H9 (cell line): ENCODE results near the gene EDAR. TPM values are rescaled to one million over a fixed set of nuclear protein-coding genes. Genes with fewer than 3 reads are reported as not detected.

ENCODE experiments used
- DNase-seq: peaks from one replicate; pipeline ENCODE4 v3.0.0-alpha.2; 2017
- H2AFZ ChIP-seq: one replicate; pipeline ENCODE4 v1.6.1; 2013; ENCODE audit warnings: mild to moderate bottlenecking, low read length, control low read depth, moderate library complexity
- H2AK5ac ChIP-seq: 2 replicates; pipeline ENCODE4 v1.6.1; 2013; ENCODE audit warnings: low read length, control low read depth, mixed read lengths; ENCODE audit not compliant: insufficient read length
- H2BK120ac ChIP-seq: one replicate; pipeline ENCODE4 v1.6.1; 2013; ENCODE audit warnings: low read depth, mild to moderate bottlenecking, low read length, control low read depth, inconsistent platforms; ENCODE audit not compliant: poor library complexity, severe bottlenecking
- H2BK12ac ChIP-seq: 2 replicates; pipeline ENCODE4 v1.6.1; 2013; ENCODE audit warnings: low read length, control low read depth, mixed read lengths, low read depth; ENCODE audit not compliant: insufficient read length
- H2BK15ac ChIP-seq: 2 replicates; pipeline ENCODE4 v1.6.1; 2013; ENCODE audit warnings: low read depth, low read length, control low read depth
- H2BK20ac ChIP-seq: one replicate; pipeline ENCODE4 v1.6.1; 2013; ENCODE audit warnings: low read depth, mild to moderate bottlenecking, low read length, control low read depth, inconsistent platforms; ENCODE audit not compliant: poor library complexity, severe bottlenecking
- H2BK5ac ChIP-seq: 2 replicates; pipeline ENCODE4 v1.6.1; 2013; ENCODE audit warnings: low read length, control low read depth, mixed read lengths; ENCODE audit not compliant: insufficient read length
- H3K14ac ChIP-seq: 2 replicates; pipeline ENCODE4 v1.6.1; 2013; ENCODE audit warnings: low read length, control low read depth; ENCODE audit not compliant: insufficient read depth
- H3K18ac ChIP-seq: 2 replicates; pipeline ENCODE4 v1.6.1; 2013; ENCODE audit warnings: low read depth, mild to moderate bottlenecking, mixed read lengths, low read length, control low read depth; ENCODE audit not compliant: insufficient read length
- H3K23ac ChIP-seq: 2 replicates; pipeline ENCODE4 v1.6.1; 2013; ENCODE audit warnings: low read length, control low read depth, mixed read lengths, low read depth; ENCODE audit not compliant: insufficient read length
- H3K23me2 ChIP-seq: 2 replicates; pipeline ENCODE4 v1.6.1; 2013; ENCODE audit warnings: low read depth, mild to moderate bottlenecking, mixed read lengths, low read length, control low read depth; ENCODE audit not compliant: insufficient read length, poor library complexity, severe bottlenecking
- H3K27ac ChIP-seq: 2 replicates; pipeline ENCODE4 v1.5.1; 2013; ENCODE audit warnings: low read length, control low read depth, mixed read lengths, low read depth; ENCODE audit not compliant: insufficient read length
- H3K27me3 ChIP-seq: 2 replicates; pipeline ENCODE4 v1.6.1; 2013; ENCODE audit warnings: low read length, control low read depth, inconsistent platforms; ENCODE audit not compliant: insufficient read depth
- H3K4ac ChIP-seq: 2 replicates; pipeline ENCODE4 v1.6.1; 2013; ENCODE audit warnings: low read depth, mild to moderate bottlenecking, control low read depth, inconsistent platforms, low read length, moderate library complexity
- H3K4me1 ChIP-seq: 2 replicates; pipeline ENCODE4 v1.6.1; 2013; ENCODE audit warnings: low read length, control low read depth, inconsistent platforms; ENCODE audit not compliant: insufficient read depth
- H3K4me2 ChIP-seq: 2 replicates; pipeline ENCODE4 v1.6.1; 2013; ENCODE audit warnings: low read length, control low read depth, mixed read lengths; ENCODE audit not compliant: insufficient read length, insufficient read depth
- H3K56ac ChIP-seq: 2 replicates; pipeline ENCODE4 v1.6.1; 2013; ENCODE audit warnings: low read depth, mild to moderate bottlenecking, mixed read lengths, low read length, control low read depth; ENCODE audit not compliant: insufficient read length
- H3K79me1 ChIP-seq: 2 replicates; pipeline ENCODE4 v1.6.1; 2013; ENCODE audit warnings: low read depth, mild to moderate bottlenecking, moderate library complexity, low read length, control low read depth, inconsistent platforms; ENCODE audit not compliant: insufficient read depth, poor library complexity, severe bottlenecking
- H3K79me2 ChIP-seq: 2 replicates; pipeline ENCODE4 v1.6.1; 2013; ENCODE audit warnings: low read length, control low read depth, inconsistent platforms; ENCODE audit not compliant: insufficient read depth
- H3K9ac ChIP-seq: 2 replicates; pipeline ENCODE4 v1.6.1; 2013; ENCODE audit warnings: low read length, control low read depth, mixed read lengths; ENCODE audit not compliant: insufficient read length; ENCODE audit errors: extremely low read depth
- H3K9me3 ChIP-seq: one replicate; pipeline ENCODE4 v1.6.1; 2013; ENCODE audit warnings: low read depth, low read length, inconsistent platforms; ENCODE audit not compliant: control insufficient read depth
- H3T11ph ChIP-seq: one replicate; pipeline ENCODE4 v1.6.1; 2013; ENCODE audit warnings: mild to moderate bottlenecking, low read length, control low read depth, inconsistent platforms
- H4K20me1 ChIP-seq: one replicate; pipeline ENCODE4 v1.6.1; 2013; ENCODE audit not compliant: control insufficient read depth, insufficient read length, insufficient read depth
- H4K5ac ChIP-seq: 2 replicates; pipeline ENCODE4 v1.6.1; 2013; ENCODE audit warnings: low read depth, mild to moderate bottlenecking, mixed read lengths, low read length, control low read depth; ENCODE audit not compliant: insufficient read length
- H4K8ac ChIP-seq: replicated peaks from 2 replicates; pipeline ENCODE4 v1.6.1; 2013; ENCODE audit warnings: low read length, control low read depth, mixed read lengths, low read depth; ENCODE audit not compliant: insufficient read length
- H4K91ac ChIP-seq: 2 replicates; pipeline ENCODE4 v1.6.1; 2013; ENCODE audit warnings: low read depth, mild to moderate bottlenecking, moderate library complexity, mixed read lengths, low read length, control low read depth; ENCODE audit not compliant: insufficient read length
- H3K27ac Mint-ChIP-seq, 3 experiments: 2 replicates in 2 of 3; 3 replicates in 1 of 3; pipeline ENCODE4 v1.8.0; 2020 to 2021; ENCODE audit warnings: mixed read lengths in 3 of 3, mild to moderate bottlenecking in 1 of 3, moderate library complexity in 1 of 3
- H3K27me3 Mint-ChIP-seq: 2 replicates; pipeline ENCODE4 v1.8.0; 2021; ENCODE audit warnings: low read depth, mild to moderate bottlenecking, moderate library complexity, mixed read lengths
- H3K36me3 Mint-ChIP-seq, 3 experiments: 2 replicates in 2 of 3; 3 replicates in 1 of 3; pipeline ENCODE4 v1.8.0; 2020 to 2021; ENCODE audit warnings: low read depth in 3 of 3, mixed read lengths in 3 of 3; ENCODE audit not compliant: insufficient read depth in 1 of 3
- H3K4me1 Mint-ChIP-seq, 2 experiments: 2 replicates each; pipeline ENCODE4 v1.8.0; 2020; ENCODE audit warnings: mixed read lengths in 2 of 2
- H3K4me3 Mint-ChIP-seq, 2 experiments: 2 replicates in 1 of 2; 3 replicates in 1 of 2; pipeline ENCODE4 v1.8.0; 2020 to 2021; ENCODE audit warnings: mild to moderate bottlenecking in 2 of 2, mixed read lengths in 2 of 2, moderate library complexity in 1 of 2
- H3K9me3 Mint-ChIP-seq, 2 experiments: 2 replicates in 1 of 2; 3 replicates in 1 of 2; pipeline ENCODE4 v1.8.0; 2020; ENCODE audit warnings: mild to moderate bottlenecking in 2 of 2, mixed read lengths in 2 of 2, moderate library complexity in 1 of 2
- CTCF ChIP-seq: fragments of 200-600 bp; sonication (generic); conservative IDR thresholded peaks from 3 replicates; pipeline ENCODE4 v1.8.0; 2021; ENCODE audit warnings: antibody characterized with exemption, mild to moderate bottlenecking
- WGBS: extraction: QIAGEN DNeasy Blood & Tissue Kit; methylation state at CpG from one replicate; pipeline ENCODE4 v1.1.7; 2013; ENCODE audit warnings: missing lambda C conversion rate, low lambda C conversion rate, mixed read lengths; ENCODE audit not compliant: insufficient read length; ENCODE audit errors: extremely low coverage; 5-methylcytosine and 5-hydroxymethylcytosine counted together
- total RNA-seq: library from RNA; stranded (reverse); gene quantifications from 2 replicates; pipeline ENCODE4 v1.2.1, GENCODE V29; 2021

EDAR gene
- total RNA-seq, 1 experiment from 2014 or later: not detected

GRCh38 chr2:108974674-108975073 is 14.3 kb downstream of the EDAR start:
- H3K23ac ChIP-seq: no peak overlapping the region
- no peak overlapping the region for H3K56ac ChIP-seq
- no peak overlapping the region for H3K14ac ChIP-seq
- Mint-ChIP-seq H3K36me3 (no peaks in the 10 kb centered on the region; a peak in 1 of 7 replicates), H3K27ac (no peak overlapping the region), H3K27me3 (peaks cover 4% of the 10 kb centered on the region; the same call in 1 of the 2 replicates), H3K4me3 (no peak overlapping the region), H3K9me3 (no peaks in the 10 kb centered on the region), H3K4me1 (peaks cover 0 to 8% of the 10 kb centered on the region in 2 experiments; a peak in 1 of 4 replicates)
- no peaks in the 10 kb centered on the region for H3K79me2 ChIP-seq
- no peak overlapping the region for H2BK120ac ChIP-seq
- no peak for TF ChIP-seq CTCF
- no peak overlapping the region for H2BK5ac ChIP-seq
- no peak overlapping the region for H2BK15ac ChIP-seq
- no peak overlapping the region for H2BK20ac ChIP-seq
- H3K27ac ChIP-seq: no peak overlapping the region
- no peak overlapping the region for H4K91ac ChIP-seq
- no peak overlapping the region for H2BK12ac ChIP-seq
- H2AK5ac ChIP-seq: no peak overlapping the region
- H4K20me1 ChIP-seq: no peaks in the 10 kb centered on the region
- no peaks in the 10 kb centered on the region for H3K27me3 ChIP-seq
- no peak overlapping the region for H3K9ac ChIP-seq
- no peak overlapping the region for H4K5ac ChIP-seq
- no peak overlapping the region for H3T11ph ChIP-seq
- no peaks in the 10 kb centered on the region for H3K9me3 ChIP-seq
- no peak overlapping the region for H3K4me2 ChIP-seq
- WGBS: no CpG with 5 or more reads among the region's 4 CpGs
- H2AFZ ChIP-seq: no peak overlapping the region
- H3K4me1 ChIP-seq: no peaks in the 10 kb centered on the region
- H3K23me2 ChIP-seq: no peaks in the 10 kb centered on the region
- H3K4ac ChIP-seq: no peak overlapping the region
- no peak overlapping the region for H3K18ac ChIP-seq
- DNase-seq: no peak
- H4K8ac ChIP-seq: no peak overlapping the region
- H3K79me1 ChIP-seq: no peaks in the 10 kb centered on the region
